Keratinocyte (primary cell): ENCODE results near the gene ERGIC1. TPM values are rescaled to one million over a fixed set of nuclear protein-coding genes. Genes with fewer than 3 reads are reported as not detected.

ENCODE experiments used
- DNase-seq: peaks from one replicate; pipeline ENCODE4 v3.0.0-alpha.2; 2011; ENCODE audit warnings: low read depth, missing footprints, low spot score
- FAIRE-seq: peaks from 2 replicates; lab custom pipeline; 2011; peaks lifted over from hg19 to GRCh38; lab: Jason Lieb, UNC
- H2AFZ ChIP-seq: 2 replicates; pipeline ENCODE4 v1.6.0; 2012; ENCODE audit warnings: low read length, control low read depth, inconsistent platforms; ENCODE audit not compliant: control insufficient read depth
- H3K27ac ChIP-seq: 2 replicates; pipeline ENCODE4 v1.5.1; 2011; ENCODE audit warnings: low read length; ENCODE audit not compliant: control insufficient read depth, insufficient read depth
- H3K27me3 ChIP-seq: 3 replicates; pipeline ENCODE4 v1.6.0; 2011; ENCODE audit warnings: low read length; ENCODE audit not compliant: control insufficient read depth, insufficient read depth; ENCODE audit errors: extremely low read depth
- H3K36me3 ChIP-seq, 2 experiments: 2 replicates in 1 of 2; 3 replicates in 1 of 2; pipeline ENCODE4 v1.5.1; 2011; ENCODE audit warnings: low read length in 2 of 2, mild to moderate bottlenecking in 1 of 2; ENCODE audit not compliant: control insufficient read depth in 2 of 2, insufficient read depth in 2 of 2; ENCODE audit errors: extremely low read depth in 1 of 2
- H3K4me1 ChIP-seq: 3 replicates; pipeline ENCODE4 v1.5.1; 2011; ENCODE audit warnings: low read length; ENCODE audit not compliant: control insufficient read depth, insufficient read depth; ENCODE audit errors: extremely low read depth
- H3K4me2 ChIP-seq: 3 replicates; pipeline ENCODE4 v1.6.0; 2011; ENCODE audit warnings: low read depth, low read length; ENCODE audit not compliant: control insufficient read depth, insufficient read depth; ENCODE audit errors: extremely low read depth
- H3K4me3 ChIP-seq, 3 experiments: fragments of 200-600 bp in 1 of 3; sonication (generic) in 1 of 3; 2 replicates in 2 of 3; 3 replicates in 1 of 3; pipeline ENCODE4 v1.5.1; 2011 to 2016; ENCODE audit warnings: low read length in 3 of 3, mild to moderate bottlenecking in 3 of 3, control low read depth in 2 of 3, inconsistent platforms in 1 of 3, low read depth in 1 of 3, mixed read lengths in 1 of 3, mixed run types in 1 of 3, moderate library complexity in 1 of 3; ENCODE audit not compliant: control insufficient read depth in 2 of 3, insufficient read depth in 2 of 3; ENCODE audit errors: extremely low read depth in 1 of 3
- H3K79me2 ChIP-seq: 2 replicates; pipeline ENCODE4 v1.6.0; 2012; ENCODE audit warnings: low read length; ENCODE audit not compliant: control insufficient read depth, insufficient read depth
- H3K9ac ChIP-seq: 3 replicates; pipeline ENCODE4 v1.6.0; 2011; ENCODE audit warnings: low read length; ENCODE audit not compliant: control insufficient read depth, insufficient read depth; ENCODE audit errors: extremely low read depth
- H3K9me1 ChIP-seq: 3 replicates; pipeline ENCODE4 v1.6.0; 2011; ENCODE audit warnings: low read length; ENCODE audit not compliant: control insufficient read depth, insufficient read depth; ENCODE audit errors: extremely low read depth
- H3K9me3 ChIP-seq: 2 replicates; pipeline ENCODE4 v1.5.1; 2012; ENCODE audit warnings: low read depth, low read length; ENCODE audit not compliant: control insufficient read depth
- H4K20me1 ChIP-seq: 3 replicates; pipeline ENCODE4 v1.6.0; 2011; ENCODE audit warnings: low read length; ENCODE audit not compliant: control insufficient read depth, insufficient read depth; ENCODE audit errors: extremely low read depth
- CTCF ChIP-seq, 3 experiments: IDR thresholded peaks in 1 of 3; conservative IDR thresholded peaks in 1 of 3; optimal IDR thresholded peaks in 1 of 3; 2 replicates in 2 of 3; 3 replicates in 1 of 3; pipeline versions ENCODE3 to v1.5.1; 2011; ENCODE audit warnings: low read length in 3 of 3, mild to moderate bottlenecking in 3 of 3, moderate library complexity in 2 of 3, control low read depth in 1 of 3, inconsistent platforms in 1 of 3; ENCODE audit not compliant: insufficient read depth in 2 of 3; ENCODE audit errors: extremely low read depth in 1 of 3
- EZH2 ChIP-seq: IDR thresholded peaks from one replicate; pipeline ENCODE4 v1.6.1; 2012; ENCODE audit warnings: inconsistent platforms, mild to moderate bottlenecking, low read length, moderate library complexity
- dilution Hi-C: fragments of 300-500 bp; cut with MboI; formaldehyde crosslinking; loops from one replicate; pipeline ENCODE4 v1.7.0; 2020; ENCODE audit warnings: low sequenced_read_pairs; ENCODE audit not compliant: extremely low pct_ligation_motif_present
- polyA plus RNA-seq, 5 experiments: library from polyadenylated mRNA; depleted of rRNA in 3 of 5; stranded (reverse) in 3 of 5; stranded (forward) in 1 of 5; unstranded in 1 of 5; fragments of >200 nt; gene quantifications; 1 replicate in 1 of 5; 2 replicates in 3 of 5; 3 replicates in 1 of 5; pipeline versions ENCODE4 v1.2.1 to v1.2.3, GENCODE V29; 2011 to 2012; ENCODE audit warnings: missing spikeins in 2 of 5, low read depth in 1 of 5, low replicate concordance in 1 of 5

Gene ERGIC1
- polyA plus RNA-seq, 1 donor (not counting 4 experiments of a cell fraction or from before 2014, with no cell fraction given): 93.4 TPM

- H3K27ac ChIP-seq: no peak overlapping the region
- no peak overlapping the region for H2AFZ ChIP-seq
- no peak overlapping the region for H3K9ac ChIP-seq
- FAIRE-seq (no peak), DNase-seq (no peak)
- no peaks in the 10 kb centered on the region for H3K4me1 ChIP-seq
- H3K9me3 ChIP-seq: no peaks in the 10 kb centered on the region
- TF ChIP-seq EZH2 (no peak), CTCF (optimal IDR thresholded peaks at IDR 0.05 in 1 of 3, IDR thresholded peaks at IDR 0.05 in 1 of 3, conservative IDR thresholded peaks at IDR 0.05 in 1 of 3; ENCODE audit: extremely low read depth in 1 of 3, insufficient read depth in 2 of 3, low read length in 3 of 3) (no peak)
- no peaks in the 10 kb centered on the region for H4K20me1 ChIP-seq
- H3K79me2 ChIP-seq: peaks cover 31% of the 10 kb centered on the region
- no peak overlapping the region for H3K4me2 ChIP-seq
- H3K36me3 ChIP-seq: peaks cover 0 to 9% of the 10 kb centered on the region in 2 experiments
- H3K27me3 ChIP-seq: no peaks in the 10 kb centered on the region
- H3K4me3 ChIP-seq: no peak overlapping the region
- H3K9me1 ChIP-seq: no peaks in the 10 kb centered on the region
- dilution Hi-C loops: no loop called here
These were observed 9.9 kb downstream of the ERGIC1 start for GRCh38 chr5:172843825-172844576.

- peaks cover 2% of the 10 kb centered on the region for H3K4me1 ChIP-seq
- dilution Hi-C loops: no loop called here
- no peak for FAIRE-seq
These were observed 10.5 kb downstream of the ERGIC1 start for GRCh38 chr5:172844577-172844838.

More at GRCh38 chr5:172844577-172844838, 10.5 kb downstream of the ERGIC1 start:
- Histone ChIP-seq H3K79me2 (peaks cover 30% of the 10 kb centered on the region), H4K20me1 (no peaks in the 10 kb centered on the region), H3K4me3 (no peak overlapping the region), H3K27me3 (no peaks in the 10 kb centered on the region), H3K9ac (no peak overlapping the region), H3K9me1 (no peaks in the 10 kb centered on the region), H3K9me3 (no peaks in the 10 kb centered on the region), H3K27ac (no peak overlapping the region), H3K4me2 (no peak overlapping the region), H2AFZ (no peak overlapping the region), H3K36me3 (peaks cover 0 to 9% of the 10 kb centered on the region in 2 experiments)
- no peak for DNase-seq
- TF ChIP-seq CTCF (optimal IDR thresholded peaks at IDR 0.05 in 1 of 3, IDR thresholded peaks at IDR 0.05 in 1 of 3, conservative IDR thresholded peaks at IDR 0.05 in 1 of 3; ENCODE audit: extremely low read depth in 1 of 3, insufficient read depth in 2 of 3, low read length in 3 of 3) (no peak), EZH2 (no peak)
